Activated CD4-positive, alpha-beta T cell treated with anti-CD3 and anti-CD28 coated beads for 24 hours (primary cell): ENCODE results near the gene STX11.
A peak's percentile ranks its signal among the peaks of the same experiment; 100 is the strongest.

Experiments
- DNase-seq, 2 donors: peaks; one replicate each; pipeline ENCODE4 v3.0.0-alpha.2; 2020; ENCODE audit warnings: low read depth in 2 of 2

STX11 gene

DNA sequence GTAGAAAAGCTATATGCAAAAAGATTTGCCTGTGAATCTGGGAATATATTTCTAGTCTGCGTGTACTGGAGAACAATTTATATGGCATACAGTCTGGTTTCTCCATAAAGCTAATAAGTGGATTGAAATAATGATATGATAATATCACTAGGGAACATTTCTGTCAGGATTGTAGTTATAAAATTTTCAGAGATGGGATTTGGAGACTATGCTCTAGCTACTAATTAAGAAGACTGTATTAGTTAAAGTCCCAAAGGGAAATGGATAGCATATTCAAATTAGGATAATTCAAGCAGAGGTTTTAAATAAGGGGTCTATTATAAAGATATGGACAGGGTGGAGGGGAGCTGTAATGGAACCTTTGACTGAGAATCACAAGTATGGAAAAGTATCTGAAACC, 7.2 kb upstream of the STX11 start:
- no peak for DNase-seq

DNA sequence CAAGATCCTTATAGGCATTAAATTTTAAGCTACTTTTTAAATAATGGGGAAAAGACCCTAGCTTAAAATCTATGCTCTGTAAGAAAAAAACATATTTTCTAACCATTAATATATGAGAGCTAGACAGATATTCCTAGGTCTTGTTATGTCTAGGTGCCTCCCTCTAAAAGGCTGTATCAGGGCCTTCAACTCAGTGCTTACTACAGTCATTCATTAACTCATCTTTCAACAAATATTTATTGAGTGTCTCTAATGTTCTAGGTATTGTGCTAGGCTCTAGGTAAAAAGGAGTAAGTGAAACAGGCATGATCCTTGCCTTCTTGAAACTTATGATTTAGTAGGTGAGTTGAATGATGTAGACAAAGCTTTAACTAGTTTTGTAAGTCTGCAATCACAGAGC, 6.4 kb upstream of the STX11 start:
- DNase-seq: no peak

DNA sequence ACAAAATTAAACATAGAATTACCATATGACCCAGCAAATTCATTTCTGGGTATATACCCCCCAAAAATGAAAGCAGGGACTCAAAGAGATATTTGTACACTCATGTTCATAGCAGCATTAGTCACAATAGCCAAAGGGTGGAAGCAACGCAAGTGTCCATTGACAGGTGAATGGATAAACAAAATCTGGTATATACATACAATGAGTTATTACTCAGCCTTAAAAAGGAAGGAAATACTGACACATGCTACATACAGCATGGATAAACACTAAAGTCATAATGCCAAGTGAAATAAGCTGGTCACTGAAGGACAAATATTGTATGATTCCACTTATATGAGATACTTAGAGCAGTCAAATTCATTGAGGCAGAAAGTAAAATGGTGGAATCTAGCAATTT, 5.3 kb upstream of the STX11 start:
- DNase-seq: no peak

DNA sequence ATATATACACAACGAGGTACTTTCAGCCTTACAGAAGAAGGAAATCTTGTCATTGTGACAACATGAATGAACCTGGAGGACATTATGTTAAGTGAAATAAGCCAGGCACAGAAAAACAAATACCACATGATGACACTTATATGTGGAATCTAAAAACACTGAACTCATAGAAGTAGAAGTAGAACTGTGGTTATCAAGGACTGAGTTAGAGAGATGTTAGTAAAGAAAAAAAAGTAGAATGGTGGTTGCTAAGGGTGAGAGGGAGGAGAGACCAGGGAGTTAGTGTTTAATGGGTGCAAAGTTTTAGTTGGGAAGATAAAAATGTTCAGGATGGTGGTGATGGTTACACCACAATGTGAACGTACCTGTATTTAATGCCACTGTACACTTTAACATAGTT, 4.8 kb upstream of the STX11 start:
- no peak for DNase-seq

- DNase-seq: no peak
Observed at GRCh38 chr6:144148886-144149285, 1.4 kb upstream of the STX11 start.

DNA sequence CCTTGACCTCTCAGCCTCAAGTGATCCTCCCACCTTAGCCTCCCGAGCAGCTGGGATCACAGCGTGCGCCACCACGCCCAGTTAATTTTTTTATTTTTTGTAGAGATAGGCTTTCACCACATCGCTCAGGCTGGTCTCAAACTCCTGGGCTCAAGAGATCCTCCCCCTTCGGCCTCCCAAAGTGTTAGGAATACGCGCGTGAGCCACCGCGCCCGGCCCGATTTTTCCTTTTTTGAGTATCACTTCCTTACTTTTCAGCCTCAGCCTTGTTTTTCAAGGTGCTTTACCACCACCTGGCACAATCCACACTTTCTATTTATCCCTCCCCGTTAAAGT, 791 bp upstream of the STX11 start:
- DNase-seq: no peak

GRCh38 chr6:144150710-144151657, 667 bp downstream of the STX11 start:
- peak; percentile 21 to 46 for DNase-seq

DNA sequence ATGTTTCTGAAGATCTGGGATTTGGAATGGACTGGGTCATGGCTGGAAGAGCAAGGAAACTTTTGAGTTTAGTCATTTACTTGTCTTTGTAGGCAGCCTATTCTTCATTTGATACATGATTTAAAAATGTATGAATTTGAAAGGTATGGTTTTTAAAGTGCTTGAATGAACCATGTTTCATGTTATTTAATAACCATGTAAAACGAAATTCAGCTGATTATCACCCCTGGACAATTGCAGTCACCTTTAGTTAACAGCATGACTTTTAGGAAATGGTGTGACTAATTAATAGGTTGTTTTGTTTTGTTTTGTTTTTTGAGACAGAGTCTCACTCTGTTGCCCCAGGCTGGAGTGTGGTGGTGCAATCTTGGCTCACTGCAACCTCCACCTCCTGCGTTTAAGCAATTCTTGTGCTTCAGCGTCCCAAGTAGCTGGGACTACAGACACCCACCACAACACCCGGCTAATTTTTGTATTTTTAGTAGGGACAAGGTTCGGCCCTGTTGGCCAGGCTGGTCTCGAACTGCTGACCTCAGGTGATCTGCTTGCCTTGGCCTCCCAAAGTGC, 2.1 kb downstream of the STX11 start:
- DNase-seq: no peak

DNA sequence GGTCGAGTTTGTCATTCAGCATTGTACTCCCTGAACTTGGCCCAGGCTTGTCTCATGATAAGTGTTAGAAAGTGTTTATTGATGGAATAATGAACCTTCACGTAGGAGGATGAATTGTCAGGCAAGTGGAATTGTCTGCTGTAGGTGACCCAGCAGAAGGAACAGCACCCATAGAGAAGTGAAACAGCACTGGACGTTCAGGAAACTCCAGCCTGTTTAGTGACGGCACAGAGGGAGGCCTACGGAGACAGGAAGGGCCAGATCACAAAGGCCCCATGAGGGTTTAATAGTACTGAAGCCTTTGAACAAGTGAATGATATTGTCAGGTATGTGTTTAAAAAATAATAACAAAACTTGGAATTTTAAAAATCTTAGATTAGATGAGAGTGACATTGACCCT, 2.9 kb downstream of the STX11 start:
- no peak for DNase-seq

DNA sequence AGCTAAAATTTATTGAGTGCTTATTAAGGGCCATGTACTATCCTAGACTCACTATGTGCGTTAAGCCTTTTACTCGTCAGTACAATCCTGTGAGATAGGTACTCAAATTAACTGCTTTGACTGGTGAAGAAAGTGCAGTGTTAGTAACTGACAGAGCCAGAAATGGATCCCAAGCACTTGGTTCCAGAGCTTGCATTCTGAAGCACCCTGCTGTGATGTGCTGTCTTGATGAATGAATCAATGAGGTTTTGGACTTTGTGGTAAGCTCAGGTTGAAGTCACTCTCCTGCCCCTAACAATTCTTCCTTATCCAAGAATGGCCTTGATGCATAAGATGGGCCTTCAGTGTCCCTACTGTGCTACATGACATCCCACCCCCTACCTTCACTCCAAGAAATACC, 3.7 kb downstream of the STX11 start:
- DNase-seq: no peak

- no peak for DNase-seq
Observed at GRCh38 chr6:144155529-144155928, 5.2 kb downstream of the STX11 start.

DNA sequence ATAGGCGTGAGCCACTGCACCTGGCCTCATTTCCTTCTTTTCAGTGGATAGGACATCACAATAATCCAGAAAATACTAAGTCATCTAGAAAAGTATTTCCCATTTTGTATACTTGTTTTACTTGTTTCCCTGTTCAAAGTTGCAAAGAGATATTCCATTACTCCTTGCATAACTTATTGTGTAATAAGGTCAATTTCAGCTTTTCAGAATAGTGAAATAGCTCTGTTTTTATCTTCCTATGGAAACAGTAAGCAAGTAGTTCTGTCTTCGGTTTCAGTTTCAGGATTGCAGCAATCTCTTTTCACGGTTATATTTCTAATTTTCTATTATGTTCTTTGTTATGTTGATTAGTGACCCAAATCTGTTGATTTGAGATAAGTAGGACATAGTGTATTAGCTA, 6.0 kb downstream of the STX11 start:
- DNase-seq: no peak

GRCh38 chr6:144156991-144157390, 6.7 kb downstream of the STX11 start:
- DNase-seq: no peak

- DNase-seq: no peak
Observed at GRCh38 chr6:144158133-144158532, 7.8 kb downstream of the STX11 start.

- no peak for DNase-seq
Observed at GRCh38 chr6:144159223-144159622, 8.9 kb downstream of the STX11 start.

DNA sequence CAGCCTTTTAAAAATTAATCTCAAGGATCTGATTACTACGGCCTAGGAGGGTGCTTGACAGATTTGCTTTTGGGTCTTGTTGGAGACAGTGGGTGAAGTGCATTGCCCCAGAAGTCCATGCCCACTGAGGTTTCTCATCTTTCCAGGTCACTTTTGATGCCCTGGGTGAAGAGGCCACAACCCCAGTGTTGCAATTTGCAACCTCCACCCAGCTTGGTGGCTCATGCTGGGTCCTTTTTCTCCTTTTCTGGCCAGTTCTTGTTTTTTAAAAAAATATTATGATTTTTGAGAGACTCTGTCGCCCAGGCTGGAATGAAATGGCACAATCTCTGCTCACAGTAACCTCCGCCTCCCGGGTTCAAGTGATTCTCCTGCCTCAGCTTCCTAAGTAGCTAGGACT, 9.4 kb downstream of the STX11 start:
- DNase-seq: no peak

DNA sequence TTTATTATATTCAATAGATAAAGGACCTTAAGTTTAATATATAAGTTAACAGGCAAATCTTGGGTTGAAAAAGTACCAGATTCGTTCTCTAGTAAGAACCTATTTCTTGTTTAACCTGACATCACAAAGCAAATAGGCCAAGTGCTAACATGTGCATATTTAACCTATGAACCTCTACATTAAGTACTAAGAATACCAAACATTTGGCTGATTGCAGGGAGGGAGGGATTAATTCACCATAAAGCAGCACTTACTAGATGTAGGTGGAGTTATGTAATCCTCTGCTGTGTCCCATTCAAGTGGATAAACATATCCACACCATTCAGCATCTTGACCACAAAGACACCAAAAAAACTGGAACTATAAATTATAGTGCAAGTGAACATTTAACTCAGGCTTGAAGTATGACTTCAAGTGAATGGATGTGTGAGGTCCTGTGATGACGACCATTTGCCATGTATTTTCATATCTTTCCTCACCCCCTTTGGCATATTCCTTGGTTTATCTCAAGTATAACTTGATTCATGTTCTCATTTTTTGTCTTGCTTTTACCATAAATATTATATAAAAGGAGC, 10.2 kb downstream of the STX11 start:
- no peak for DNase-seq

DNA sequence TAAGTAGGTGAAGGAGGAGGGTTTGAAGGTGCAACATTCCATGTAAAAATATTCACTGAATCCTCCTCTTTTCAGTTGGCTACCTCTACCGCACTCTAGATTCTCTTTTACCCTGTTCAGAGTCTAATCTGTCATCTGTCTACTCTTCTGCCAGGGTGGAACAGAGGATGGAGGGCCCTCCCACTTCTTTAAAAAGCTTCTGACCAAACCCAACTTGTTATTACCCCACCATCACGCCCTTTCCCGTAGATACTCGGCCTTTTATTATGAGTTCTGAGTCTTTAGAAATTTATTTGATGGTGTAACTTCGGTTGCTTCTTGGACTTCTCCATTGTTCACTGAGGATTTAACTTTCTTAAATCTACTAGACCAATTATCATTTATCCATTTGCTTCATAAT, 11.7 kb downstream of the STX11 start:
- DNase-seq: no peak

GRCh38 chr6:144162977-144163376, 12.7 kb downstream of the STX11 start:
- DNase-seq: no peak

DNA sequence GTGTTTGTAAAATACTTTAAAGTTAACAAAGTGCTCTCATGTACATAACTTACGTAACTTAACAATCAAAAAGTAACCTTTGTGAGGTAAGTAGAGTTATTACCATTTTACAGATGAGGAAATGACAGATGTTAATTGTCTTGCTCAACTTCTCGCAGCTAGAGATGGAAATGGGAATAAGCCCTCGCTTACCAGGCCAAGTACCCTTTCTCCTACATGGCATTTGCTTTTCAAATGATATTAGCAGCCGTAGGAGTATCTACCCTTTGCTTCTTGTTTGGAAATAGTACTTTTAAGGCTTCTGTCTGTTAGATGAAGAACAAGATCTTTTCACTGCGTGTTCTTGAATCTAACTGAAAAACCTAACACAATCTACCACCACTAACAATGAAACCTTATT, 15.5 kb downstream of the STX11 start:
- no peak for DNase-seq

GRCh38 chr6:144170044-144170443, 19.7 kb downstream of the STX11 start:
- DNase-seq: no peak

- no peak for DNase-seq
Observed at GRCh38 chr6:144171406-144171805, 21.1 kb downstream of the STX11 start.

DNA sequence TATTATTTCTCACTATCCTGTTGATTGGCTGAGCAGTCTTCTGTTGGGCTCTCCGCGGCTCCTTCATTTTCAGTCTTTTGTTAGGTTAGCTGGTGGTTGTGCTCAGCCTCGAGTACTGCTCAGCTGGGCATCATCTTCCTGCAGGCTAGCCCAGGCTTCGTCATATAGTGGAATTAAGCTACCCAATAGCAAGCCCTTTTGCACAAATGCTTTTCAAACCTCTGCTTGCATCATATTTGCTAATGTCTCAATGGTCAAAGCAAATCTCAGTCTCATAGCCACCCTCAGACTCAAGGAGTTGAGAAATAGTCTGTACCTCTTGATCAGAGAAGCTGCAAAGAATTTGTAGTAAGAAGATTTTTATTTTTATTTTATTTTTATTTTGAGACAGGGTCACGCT, 23.7 kb downstream of the STX11 start:
- no peak for DNase-seq
